Transverse colon (tissue), 3 donors: ENCODE results near the gene BNIP3.

Source experiments
- CTCF ChIP-seq, 5 experiments: fragments of 200-600 bp in 3 of 5; fragments of 450-650 bp in 2 of 5; sonication (generic) in 3 of 5; IDR thresholded peaks; 1 replicate in 2 of 5; 2 replicates in 3 of 5; pipeline ENCODE4 v1.5.1; 2016 to 2017; ENCODE audit warnings: antibody characterized with exemption in 5 of 5, inconsistent platforms in 3 of 5, mild to moderate bottlenecking in 2 of 5, moderate library complexity in 1 of 5
- POLR2A ChIP-seq: fragments of 450-650 bp; IDR thresholded peaks from one replicate; pipeline ENCODE4 v1.6.1; 2016; ENCODE audit warnings: antibody characterized with exemption, mild to moderate bottlenecking, moderate library complexity

- TF ChIP-seq CTCF (IDR thresholded peaks at IDR 0.05) (no peak), POLR2A (no peak)
Observed at GRCh38 chr10:132027423-132027983, 45.8 kb upstream of the BNIP3 start.
